SU-DHL-6 (cell line): ENCODE measurements around the gene LGALS9B.
"Not testable (repeated sequence)": the region's sequence is repeated elsewhere in the genome, so short reads cannot be mapped to it uniquely, and the experiment has no call there.

Experiments
- EZH2phosphoT487 ChIP-seq: fragments of 200-600 bp; sonication (generic), shearing (Covaris generic); conservative IDR thresholded peaks from 2 replicates; pipeline ENCODE4 v1.6.1; 2018; ENCODE audit warnings: mild to moderate bottlenecking, antibody characterized with exemption, low read length, moderate library complexity, mixed read lengths
- TF ChIP-seq, protein P1 (sequence below): fragments of 200-600 bp; sonication (generic); IDR thresholded peaks from one replicate; pipeline ENCODE4 v1.5.1; 2017; ENCODE audit warnings: antibody characterized with exemption, mild to moderate bottlenecking, low read length, moderate library complexity; ENCODE audit not compliant: insufficient read depth, poor library complexity, severe bottlenecking

DNA sequence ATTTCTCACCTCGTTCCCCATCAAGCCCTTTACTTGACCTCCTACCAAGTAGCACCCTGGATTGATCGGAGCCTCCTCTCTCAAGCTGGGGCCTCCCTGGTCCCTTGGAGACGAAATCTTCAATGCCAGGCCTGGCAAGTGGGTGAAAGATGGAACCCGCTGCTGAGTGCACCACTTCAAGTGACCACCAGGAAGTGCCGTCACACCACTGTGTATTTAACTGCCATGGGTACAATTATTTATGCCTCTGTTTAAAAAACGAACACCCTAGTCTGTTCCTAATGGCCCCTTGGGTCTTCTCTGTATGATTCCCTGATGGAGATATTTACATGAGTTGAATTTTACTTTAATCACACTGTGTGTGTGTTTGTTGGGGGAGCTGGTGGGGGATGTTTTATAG, 20.4 kb downstream of the LGALS9B start:
- TF ChIP-seq, protein P1, sequence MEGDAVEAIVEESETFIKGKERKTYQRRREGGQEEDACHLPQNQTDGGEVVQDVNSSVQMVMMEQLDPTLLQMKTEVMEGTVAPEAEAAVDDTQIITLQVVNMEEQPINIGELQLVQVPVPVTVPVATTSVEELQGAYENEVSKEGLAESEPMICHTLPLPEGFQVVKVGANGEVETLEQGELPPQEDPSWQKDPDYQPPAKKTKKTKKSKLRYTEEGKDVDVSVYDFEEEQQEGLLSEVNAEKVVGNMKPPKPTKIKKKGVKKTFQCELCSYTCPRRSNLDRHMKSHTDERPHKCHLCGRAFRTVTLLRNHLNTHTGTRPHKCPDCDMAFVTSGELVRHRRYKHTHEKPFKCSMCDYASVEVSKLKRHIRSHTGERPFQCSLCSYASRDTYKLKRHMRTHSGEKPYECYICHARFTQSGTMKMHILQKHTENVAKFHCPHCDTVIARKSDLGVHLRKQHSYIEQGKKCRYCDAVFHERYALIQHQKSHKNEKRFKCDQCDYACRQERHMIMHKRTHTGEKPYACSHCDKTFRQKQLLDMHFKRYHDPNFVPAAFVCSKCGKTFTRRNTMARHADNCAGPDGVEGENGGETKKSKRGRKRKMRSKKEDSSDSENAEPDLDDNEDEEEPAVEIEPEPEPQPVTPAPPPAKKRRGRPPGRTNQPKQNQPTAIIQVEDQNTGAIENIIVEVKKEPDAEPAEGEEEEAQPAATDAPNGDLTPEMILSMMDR: not testable (repeated sequence)
- TF ChIP-seq EZH2phosphoT487: not testable (repeated sequence)
